ENCODE data around the gene MAPT. TPM values are rescaled to one million over a fixed set of nuclear protein-coding genes. Genes with fewer than 3 reads are reported as not detected.

The MAPT gene
- total and polyA plus RNA-seq, 2 of the 4 experiments (the other 2 are of a cell fraction), result 0.18 to 0.19 TPM

DNA sequence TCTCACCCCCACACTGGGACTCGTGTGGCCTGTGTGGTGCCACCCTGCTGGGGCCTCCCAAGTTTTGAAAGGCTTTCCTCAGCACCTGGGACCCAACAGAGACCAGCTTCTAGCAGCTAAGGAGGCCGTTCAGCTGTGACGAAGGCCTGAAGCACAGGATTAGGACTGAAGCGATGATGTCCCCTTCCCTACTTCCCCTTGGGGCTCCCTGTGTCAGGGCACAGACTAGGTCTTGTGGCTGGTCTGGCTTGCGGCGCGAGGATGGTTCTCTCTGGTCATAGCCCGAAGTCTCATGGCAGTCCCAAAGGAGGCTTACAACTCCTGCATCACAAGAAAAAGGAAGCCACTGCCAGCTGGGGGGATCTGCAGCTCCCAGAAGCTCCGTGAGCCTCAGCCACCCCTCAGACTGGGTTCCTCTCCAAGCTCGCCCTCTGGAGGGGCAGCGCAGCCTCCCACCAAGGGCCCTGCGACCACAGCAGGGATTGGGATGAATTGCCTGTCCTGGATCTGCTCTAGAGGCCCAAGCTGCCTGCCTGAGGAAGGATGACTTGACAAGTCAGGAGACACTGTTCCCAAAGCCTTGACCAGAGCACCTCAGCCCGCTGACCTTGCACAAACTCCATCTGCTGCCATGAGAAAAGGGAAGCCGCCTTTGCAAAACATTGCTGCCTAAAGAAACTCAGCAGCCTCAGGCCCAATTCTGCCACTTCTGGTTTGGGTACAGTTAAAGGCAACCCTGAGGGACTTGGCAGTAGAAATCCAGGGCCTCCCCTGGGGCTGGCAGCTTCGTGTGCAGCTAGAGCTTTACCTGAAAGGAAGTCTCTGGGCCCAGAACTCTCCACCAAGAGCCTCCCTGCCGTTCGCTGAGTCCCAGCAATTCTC is 132.1 kb downstream of the MAPT start (continued):
- TF ChIP-seq, protein P1, sequence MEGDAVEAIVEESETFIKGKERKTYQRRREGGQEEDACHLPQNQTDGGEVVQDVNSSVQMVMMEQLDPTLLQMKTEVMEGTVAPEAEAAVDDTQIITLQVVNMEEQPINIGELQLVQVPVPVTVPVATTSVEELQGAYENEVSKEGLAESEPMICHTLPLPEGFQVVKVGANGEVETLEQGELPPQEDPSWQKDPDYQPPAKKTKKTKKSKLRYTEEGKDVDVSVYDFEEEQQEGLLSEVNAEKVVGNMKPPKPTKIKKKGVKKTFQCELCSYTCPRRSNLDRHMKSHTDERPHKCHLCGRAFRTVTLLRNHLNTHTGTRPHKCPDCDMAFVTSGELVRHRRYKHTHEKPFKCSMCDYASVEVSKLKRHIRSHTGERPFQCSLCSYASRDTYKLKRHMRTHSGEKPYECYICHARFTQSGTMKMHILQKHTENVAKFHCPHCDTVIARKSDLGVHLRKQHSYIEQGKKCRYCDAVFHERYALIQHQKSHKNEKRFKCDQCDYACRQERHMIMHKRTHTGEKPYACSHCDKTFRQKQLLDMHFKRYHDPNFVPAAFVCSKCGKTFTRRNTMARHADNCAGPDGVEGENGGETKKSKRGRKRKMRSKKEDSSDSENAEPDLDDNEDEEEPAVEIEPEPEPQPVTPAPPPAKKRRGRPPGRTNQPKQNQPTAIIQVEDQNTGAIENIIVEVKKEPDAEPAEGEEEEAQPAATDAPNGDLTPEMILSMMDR (conservative IDR thresholded peaks at IDR 0.05; ENCODE audit: low read depth, low read length), result no peak

Data from IMR-90 (cell line).